Mesenteric fat pad (tissue), 1 donor: ENCODE results near the gene FAM237A. TPM values are rescaled to one million over a fixed set of nuclear protein-coding genes. Genes with fewer than 3 reads are reported as not detected.

ENCODE experiments used
- DNase-seq: peaks from one replicate; pipeline ENCODE4 v3.0.0-alpha.2; 2020; ENCODE audit warnings: low spot score
- long read RNA-seq: library from polyadenylated mRNA; unstranded; transcript quantifications from one replicate; pipeline ENCODE4 v2.0.0, GENCODE V29; 2020
- total RNA-seq: library from RNA; stranded (reverse); fragmentation: NEBNext Ultra II Directional; extraction: Animal tissue kit (Norgen Biotek cat#: 25700); gene quantifications from one replicate; pipeline ENCODE4 v1.2.1, GENCODE V29; 2021
- donor health status: DM: yes; HTN: yes; CAD: no.

FAM237A gene
- not detected for total RNA-seq
- long read RNA-seq = 0 reads

GRCh38 chr2:206642075-206643025, at the start of gene FAM237A:
FAM237A (plus strand) TSS chr2:206642487; CDS start chr2:206644237, 1,750 bp downstream.
- no peak for DNase-seq

- no peak for DNase-seq
Measured at GRCh38 chr2:206597717-206598218, 44.5 kb upstream of the FAM237A start.

- no peak for DNase-seq
Measured at GRCh38 chr2:206603243-206603642, 39.0 kb upstream of the FAM237A start.

DNA sequence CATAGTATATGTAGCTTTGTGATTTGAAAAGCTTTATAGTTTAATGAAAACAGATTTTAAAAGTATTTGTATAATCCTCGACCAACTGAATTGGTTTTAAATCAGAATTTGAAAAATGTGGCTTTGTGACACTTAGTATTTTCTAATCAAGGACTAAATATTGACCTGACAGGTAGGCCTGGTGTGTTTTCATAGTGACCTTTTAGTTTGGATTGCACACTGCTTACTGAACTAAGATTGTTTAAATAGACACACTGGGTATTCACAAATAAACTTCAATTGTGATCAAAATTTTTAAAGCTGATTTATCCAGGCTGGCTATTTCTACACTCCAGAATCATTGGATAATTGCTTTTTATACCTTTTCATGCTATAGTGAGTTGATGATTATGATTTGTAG, 31.8 kb upstream of the FAM237A start:
- DNase-seq = no peak

- no peak for DNase-seq
Measured at GRCh38 chr2:206611191-206611590, 31.1 kb upstream of the FAM237A start.

- DNase-seq = no peak
Measured at GRCh38 chr2:206611736-206612135, 30.6 kb upstream of the FAM237A start.

DNA sequence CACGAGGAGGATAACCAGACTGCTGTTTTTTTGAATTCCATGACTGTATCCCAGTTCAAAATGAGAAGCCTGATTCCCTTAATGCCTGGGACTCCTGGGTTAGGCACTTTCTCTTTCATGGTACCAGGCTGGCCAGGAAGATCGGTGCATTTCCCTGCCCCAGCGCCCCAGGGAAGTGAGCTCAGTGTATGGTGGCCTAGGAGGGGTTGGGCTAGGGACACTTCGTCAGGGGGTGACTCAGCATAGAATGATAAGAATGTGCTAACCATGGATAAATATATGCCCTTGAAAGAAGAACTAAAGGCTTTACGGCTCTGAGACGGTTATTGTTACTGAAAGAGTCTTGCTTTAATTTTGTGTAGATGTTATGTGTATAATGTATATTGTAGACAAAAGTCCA, 27.5 kb upstream of the FAM237A start:
- DNase-seq = no peak

DNA sequence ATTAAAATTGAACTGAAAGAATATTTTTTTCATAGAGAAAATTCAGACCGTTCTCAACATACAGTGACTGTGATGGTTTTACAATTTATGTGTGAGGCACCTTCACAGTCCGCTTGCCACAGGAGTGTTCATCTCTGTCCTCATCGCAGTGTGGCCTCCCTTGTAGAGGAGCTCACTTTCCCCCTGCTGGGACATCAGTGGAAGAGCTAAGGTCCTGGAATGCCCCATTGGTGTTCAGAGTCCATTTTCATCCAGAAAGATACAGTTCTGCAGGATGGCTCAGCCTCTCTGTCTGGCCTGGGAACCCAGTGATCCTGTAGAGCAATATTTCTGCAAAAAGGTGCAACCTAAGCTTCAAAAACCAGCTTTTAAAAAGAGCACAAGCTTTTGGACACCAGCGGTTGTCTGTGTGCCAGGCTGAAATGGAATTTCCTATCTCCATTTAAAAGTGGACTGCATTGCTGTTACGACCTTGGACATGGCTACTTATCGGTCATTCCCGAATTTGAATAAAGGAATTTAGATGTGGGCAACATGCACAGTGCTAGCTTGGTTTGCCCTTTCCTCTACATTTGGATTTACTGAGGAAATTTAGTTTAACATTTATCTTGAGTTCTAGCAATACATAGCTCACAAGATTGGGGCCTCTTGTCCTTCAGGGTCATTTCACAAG, 26.7 kb upstream of the FAM237A start:
- no peak for DNase-seq

DNA sequence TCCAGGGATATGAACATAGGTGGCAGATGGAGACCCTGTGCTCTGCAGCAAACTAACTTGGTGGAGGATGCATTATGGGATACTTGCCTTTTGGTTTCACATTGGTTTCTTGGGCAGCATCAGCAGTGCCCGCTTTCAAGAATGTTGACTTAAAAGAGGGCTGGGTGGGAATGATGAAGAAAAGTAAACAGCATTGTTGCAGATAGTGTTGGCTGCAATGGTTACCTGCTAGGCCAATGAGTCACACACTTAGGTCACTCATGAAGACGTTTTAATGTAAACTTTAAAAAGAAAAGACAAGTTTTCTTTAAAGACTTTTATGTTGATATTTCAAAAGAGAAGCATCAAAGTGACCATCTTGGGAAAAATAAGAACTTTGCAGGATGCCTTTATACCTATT, 26.1 kb upstream of the FAM237A start:
- no peak for DNase-seq

GRCh38 chr2:206619011-206619410, 23.3 kb upstream of the FAM237A start:
- no peak for DNase-seq

- no peak for DNase-seq
Measured at GRCh38 chr2:206626108-206626507, 16.2 kb upstream of the FAM237A start.

DNA sequence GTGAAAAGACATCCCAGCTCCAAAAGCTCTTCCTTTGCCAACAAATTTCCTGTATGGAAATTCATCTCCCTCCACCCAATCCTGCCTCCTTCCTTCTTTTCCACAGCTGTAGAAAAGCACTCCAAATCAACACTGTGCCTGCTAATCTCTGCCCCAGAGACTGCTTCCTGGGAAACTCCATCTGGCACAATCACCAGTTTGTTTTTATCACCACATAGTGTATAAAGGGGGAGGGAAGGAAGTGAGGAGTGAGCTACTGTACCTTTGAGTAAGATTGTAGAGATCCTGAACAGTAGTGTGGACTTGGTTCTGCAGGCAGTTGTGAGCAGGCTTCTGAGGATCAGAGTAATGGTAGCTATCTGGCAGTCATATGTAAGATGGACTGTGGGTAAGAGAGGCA, 14.7 kb upstream of the FAM237A start:
- DNase-seq = no peak

- DNase-seq = no peak
Measured at GRCh38 chr2:206631340-206631739, 10.9 kb upstream of the FAM237A start.

- no peak for DNase-seq
Measured at GRCh38 chr2:206635015-206635414, 7.3 kb upstream of the FAM237A start.

GRCh38 chr2:206639636-206640035, 2.7 kb upstream of the FAM237A start:
- no peak for DNase-seq

DNA sequence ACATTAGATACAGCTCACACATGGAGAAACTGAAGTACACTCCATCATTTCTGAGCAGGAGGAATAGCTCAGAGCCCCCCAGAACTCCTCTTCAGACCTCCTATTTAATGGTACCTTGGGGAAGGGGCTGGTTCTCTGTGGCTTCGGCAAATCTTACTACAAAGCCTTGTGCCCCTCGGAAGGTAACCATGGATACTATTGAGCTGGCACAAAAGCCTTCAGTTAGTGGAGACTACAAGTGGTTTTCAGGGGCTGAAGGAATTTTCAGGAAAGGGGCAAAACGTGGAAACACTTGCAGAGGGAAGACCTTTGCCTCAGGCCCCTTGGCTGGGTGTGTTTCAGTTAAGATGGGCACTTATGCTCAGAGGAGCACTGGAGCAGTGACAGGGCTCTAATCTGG, 1.1 kb upstream of the FAM237A start:
- DNase-seq = no peak

DNA sequence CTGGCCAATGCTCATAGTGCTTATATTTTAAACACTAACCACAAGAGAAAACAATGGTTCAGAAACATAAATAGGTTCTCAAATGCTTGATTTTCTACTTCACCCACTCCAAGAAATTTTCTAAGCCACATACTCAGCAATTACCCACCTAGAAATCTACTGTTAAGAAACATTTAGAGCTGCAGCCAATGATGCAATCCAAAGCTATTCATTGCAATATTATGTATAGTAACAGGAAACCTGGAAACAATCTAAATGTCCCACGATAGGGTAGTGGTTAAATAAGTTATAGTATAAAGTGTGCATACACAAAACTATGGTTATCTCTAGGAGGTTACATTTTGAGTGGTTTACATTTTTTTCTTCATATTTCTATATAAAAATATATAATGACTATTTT, 5.7 kb downstream of the FAM237A start:
- DNase-seq = no peak

DNA sequence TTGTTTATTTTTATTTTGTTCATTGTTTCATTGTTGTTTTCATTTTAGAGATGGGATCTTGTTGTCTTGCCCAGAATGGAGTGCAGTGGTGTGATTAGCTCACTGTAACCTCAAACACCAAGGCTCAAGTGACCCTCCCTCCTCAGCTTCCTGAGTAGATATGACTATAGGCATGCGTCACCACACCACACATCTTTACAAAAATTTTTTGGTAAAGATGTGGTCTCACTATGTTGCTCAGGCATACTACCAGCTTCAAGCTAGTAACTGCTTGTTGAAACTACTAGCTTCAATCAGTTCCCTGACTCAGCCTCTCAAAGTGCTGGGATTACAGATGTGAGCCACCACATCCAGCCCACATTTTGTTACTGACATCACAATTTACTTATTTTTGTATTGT, 14.8 kb downstream of the FAM237A start:
- DNase-seq = no peak

GRCh38 chr2:206665251-206665650, 23.0 kb downstream of the FAM237A start:
- no peak for DNase-seq

DNA sequence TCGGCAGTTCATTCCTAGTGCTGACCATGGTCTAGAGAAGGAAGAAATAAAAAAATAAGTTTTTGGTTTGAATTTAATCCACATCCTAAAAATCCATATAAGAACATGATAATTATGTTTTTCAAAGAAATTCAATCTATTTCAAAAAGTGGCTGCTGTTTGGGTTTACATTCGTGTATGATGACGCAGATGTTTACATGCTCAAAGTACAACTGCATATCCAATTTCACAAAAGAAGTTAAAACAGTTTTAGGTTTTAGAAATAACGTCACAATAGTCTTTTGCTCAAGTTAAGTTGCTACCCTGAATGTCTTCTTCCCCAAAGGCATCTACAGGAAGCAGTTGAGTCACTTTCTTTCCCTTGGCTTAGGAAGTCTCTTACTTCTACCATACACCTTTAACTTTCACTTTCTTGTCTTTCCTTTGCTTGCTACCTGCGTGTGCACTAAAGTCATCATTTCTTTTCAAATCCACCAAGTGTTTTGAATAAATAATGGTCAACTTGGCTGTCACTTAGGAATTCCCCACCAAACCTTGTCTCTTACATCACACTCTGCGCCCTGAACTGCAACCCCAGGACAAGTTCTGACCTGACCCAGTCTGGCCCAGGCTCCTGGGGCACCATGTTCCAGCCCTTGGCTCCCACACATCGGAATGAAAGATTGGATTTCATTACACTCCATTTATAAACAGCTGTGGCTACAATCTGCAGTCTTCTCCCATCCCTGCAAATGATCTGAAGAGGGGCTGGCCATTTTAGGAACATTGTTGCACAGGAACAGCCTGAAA, 28.4 kb downstream of the FAM237A start:
- DNase-seq = no peak

DNA sequence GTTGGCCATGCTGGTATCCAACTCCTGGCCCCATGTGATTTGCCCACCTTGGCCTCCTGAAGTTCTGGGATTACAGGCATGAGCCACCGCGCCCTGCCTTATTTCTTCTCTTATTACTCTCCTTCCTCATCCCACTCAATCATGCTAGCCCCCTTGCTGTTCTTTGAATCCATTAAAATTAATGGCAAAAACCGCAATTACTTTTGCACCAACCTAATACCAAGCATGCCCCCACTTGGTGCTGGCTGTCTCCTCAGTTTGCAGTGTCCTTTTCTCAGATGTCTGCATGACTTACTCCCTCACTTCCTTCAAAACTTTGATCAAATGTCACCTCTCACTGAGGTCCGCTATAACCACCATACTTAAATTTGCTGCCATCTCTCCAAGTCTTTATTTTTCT, 41.3 kb downstream of the FAM237A start:
- no peak for DNase-seq

GRCh38 chr2:206688453-206688852, 46.2 kb downstream of the FAM237A start:
- no peak for DNase-seq
